Mesendoderm (in vitro differentiated cells): ENCODE measurements around the gene SC5D.

ENCODE experiments used
- DNase-seq: peaks from one replicate; pipeline ENCODE4 v3.0.0; 2013
- H2AK5ac ChIP-seq: 2 replicates; pipeline ENCODE4 v1.6.1; 2013; ENCODE audit warnings: low read length, inconsistent platforms
- H2BK120ac ChIP-seq: 2 replicates; pipeline ENCODE4 v1.6.1; 2013; ENCODE audit warnings: low read depth, mild to moderate bottlenecking, low read length, moderate library complexity, mixed read lengths
- H2BK15ac ChIP-seq: replicated peaks from 2 replicates; pipeline ENCODE4 v1.6.1; 2013; ENCODE audit warnings: low read depth, mild to moderate bottlenecking, moderate library complexity
- H2BK5ac ChIP-seq: 2 replicates; pipeline ENCODE4 v1.6.1; 2013; ENCODE audit warnings: low read length, inconsistent platforms
- H3K18ac ChIP-seq: 2 replicates; pipeline ENCODE4 v1.6.1; 2013; ENCODE audit warnings: mild to moderate bottlenecking, low read length, mixed read lengths
- H3K23ac ChIP-seq: one replicate; pipeline ENCODE4 v1.6.1; 2013; ENCODE audit warnings: low read length
- H3K27ac ChIP-seq: 2 replicates; pipeline ENCODE4 v1.5.1; 2013; ENCODE audit warnings: low read depth, mild to moderate bottlenecking, inconsistent platforms, low read length, moderate library complexity
- H3K27me3 ChIP-seq: 2 replicates; pipeline ENCODE4 v1.6.1; 2013; ENCODE audit warnings: low read length, control low read depth, mild to moderate bottlenecking, inconsistent platforms; ENCODE audit not compliant: insufficient read depth, poor library complexity
- H3K36me3 ChIP-seq: 2 replicates; pipeline ENCODE4 v1.6.1; 2013; ENCODE audit warnings: low read length, inconsistent platforms; ENCODE audit not compliant: control insufficient read depth, insufficient read depth
- H3K4ac ChIP-seq: one replicate; pipeline ENCODE4 v1.6.1; 2013; ENCODE audit warnings: low read depth, mild to moderate bottlenecking, low read length, moderate library complexity
- H3K4me1 ChIP-seq: 2 replicates; pipeline ENCODE4 v1.6.1; 2013; ENCODE audit warnings: low read depth, low read length, inconsistent platforms; ENCODE audit not compliant: control insufficient read depth
- H3K4me2 ChIP-seq: 2 replicates; pipeline ENCODE4 v1.6.1; 2013; ENCODE audit warnings: low read length
- H3K4me3 ChIP-seq: 2 replicates; pipeline ENCODE4 v1.5.1; 2013; ENCODE audit warnings: mild to moderate bottlenecking, low read length
- H3K56ac ChIP-seq: one replicate; pipeline ENCODE4 v1.6.1; 2013; ENCODE audit warnings: low read length
- H3K79me1 ChIP-seq: 2 replicates; pipeline ENCODE4 v1.6.1; 2013; ENCODE audit warnings: low read length, inconsistent platforms
- H3K79me2 ChIP-seq: 2 replicates; pipeline ENCODE4 v1.6.1; 2013; ENCODE audit warnings: mild to moderate bottlenecking, low read length; ENCODE audit not compliant: control insufficient read depth, insufficient read depth
- H3K9ac ChIP-seq: 2 replicates; pipeline ENCODE4 v1.6.1; 2013; ENCODE audit warnings: low read length, inconsistent platforms
- H4K5ac ChIP-seq: one replicate; pipeline ENCODE4 v1.6.1; 2013; ENCODE audit warnings: low read length
- H4K8ac ChIP-seq: one replicate; pipeline ENCODE4 v1.6.1; 2013; ENCODE audit warnings: low read depth, mild to moderate bottlenecking, control low read depth, low read length, moderate library complexity
- WGBS: extraction: QIAGEN DNeasy Blood & Tissue Kit; methylation state at CpG from one replicate; pipeline ENCODE4 v1.1.7; 2013; ENCODE audit warnings: low lambda C conversion rate, missing lambda C conversion rate; ENCODE audit not compliant: insufficient coverage; ENCODE audit errors: extremely low coverage; 5-methylcytosine and 5-hydroxymethylcytosine counted together

SC5D gene

DNA sequence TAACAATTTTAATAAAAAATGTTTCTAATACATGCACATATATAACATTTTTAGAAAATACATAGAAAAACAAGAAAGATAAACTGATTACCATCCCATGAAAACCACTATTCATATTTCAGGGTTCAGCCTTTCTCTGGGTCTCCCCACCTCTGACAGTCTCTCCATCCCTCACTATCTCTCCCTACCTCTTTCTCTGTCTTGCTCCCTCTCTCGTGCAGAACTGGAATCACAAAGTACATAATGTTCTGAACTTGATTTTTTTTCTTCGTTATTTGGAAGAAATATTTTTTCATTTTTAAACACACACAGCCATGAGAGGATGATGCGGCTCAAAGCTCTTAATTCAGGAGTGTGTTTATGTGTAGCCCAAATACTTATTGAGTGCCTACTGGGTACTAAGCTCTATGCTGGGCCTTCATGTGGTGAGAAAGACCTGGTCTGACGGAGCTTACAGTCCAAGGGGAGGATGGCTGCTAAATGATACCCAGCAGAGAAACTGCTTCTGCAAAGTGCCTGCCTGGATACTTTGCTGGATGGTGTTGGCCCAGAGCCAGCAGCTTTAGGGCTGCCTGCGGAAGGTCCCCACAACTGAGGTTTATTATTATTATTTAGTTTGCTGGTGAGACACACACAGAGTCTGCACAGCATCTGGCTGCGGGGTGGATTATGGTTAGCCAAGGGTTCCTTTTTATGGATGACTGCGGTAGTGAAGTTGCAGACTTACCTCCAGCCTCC is 42.6 kb downstream of the SC5D start:
- no peaks in the 10 kb centered on the region for H3K79me2 ChIP-seq
- H4K5ac ChIP-seq, result no peak overlapping the region
- no CpG with 5 or more reads among the region's 7 CpGs for WGBS
- no peak overlapping the region for H3K27ac ChIP-seq
- H3K9ac ChIP-seq, result no peak overlapping the region
- no peak overlapping the region for H2AK5ac ChIP-seq
- H3K56ac ChIP-seq, result no peak overlapping the region
- no peak overlapping the region for H3K23ac ChIP-seq
- no peak overlapping the region for H3K18ac ChIP-seq
- no peaks in the 10 kb centered on the region for H3K36me3 ChIP-seq
- H3K79me1 ChIP-seq, result no peaks in the 10 kb centered on the region
- no peak overlapping the region for H2BK15ac ChIP-seq
- H3K4me3 ChIP-seq, result no peak overlapping the region
- H3K4ac ChIP-seq, result no peak overlapping the region
- no peak overlapping the region for H2BK5ac ChIP-seq
- DNase-seq, result no peak
- H2BK120ac ChIP-seq, result no peak overlapping the region
- H4K8ac ChIP-seq, result no peak overlapping the region
- no peak overlapping the region for H3K4me2 ChIP-seq
- H3K27me3 ChIP-seq, result no peaks in the 10 kb centered on the region
- H3K4me1 ChIP-seq, result no peaks in the 10 kb centered on the region

- Histone ChIP-seq H3K23ac (no peak overlapping the region), H3K79me2 (no peaks in the 10 kb centered on the region), H2BK5ac (no peak overlapping the region), H3K56ac (no peak overlapping the region), H3K27me3 (no peaks in the 10 kb centered on the region), H3K27ac (no peak overlapping the region), H4K5ac (no peak overlapping the region), H3K9ac (no peak overlapping the region), H2BK120ac (no peak overlapping the region), H3K4ac (no peak overlapping the region), H3K4me1 (no peaks in the 10 kb centered on the region), H3K79me1 (no peaks in the 10 kb centered on the region), H3K4me3 (no peak overlapping the region), H2AK5ac (no peak overlapping the region), H2BK15ac (no peak overlapping the region), H4K8ac (no peak overlapping the region), H3K18ac (no peak overlapping the region), H3K4me2 (no peak overlapping the region), H3K36me3 (no peaks in the 10 kb centered on the region)
- no peak for DNase-seq
- no CpG with 5 or more reads among the region's 6 CpGs for WGBS
These were observed 43.8 kb downstream of the SC5D start for GRCh38 chr11:121336279-121336937.

DNA sequence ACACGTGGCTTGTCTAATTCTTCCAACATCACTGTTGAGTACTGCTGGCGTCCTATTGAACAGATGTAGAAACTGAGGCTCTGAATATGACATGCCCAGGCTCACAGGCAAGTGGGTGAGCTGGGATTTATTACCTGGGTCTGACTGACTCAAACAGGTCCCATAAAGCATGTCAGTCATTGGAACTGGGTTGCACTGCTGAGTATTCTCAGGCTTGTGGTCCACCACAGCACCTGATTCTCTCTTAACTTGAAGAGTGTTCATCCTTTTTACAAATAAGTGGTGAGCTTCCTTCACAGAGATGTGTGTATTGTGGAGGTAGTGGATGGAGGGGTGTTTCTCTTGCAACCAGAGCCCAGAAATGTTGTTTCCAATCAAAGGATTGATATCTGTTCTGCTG is 44.5 kb downstream of the SC5D start:
- WGBS, result no CpG with 5 or more reads among the region's 2 CpGs
- H3K79me2 ChIP-seq, result no peaks in the 10 kb centered on the region
- H3K4me3 ChIP-seq, result no peak overlapping the region
- H3K79me1 ChIP-seq, result no peaks in the 10 kb centered on the region
- H4K8ac ChIP-seq, result no peak overlapping the region
- no peak overlapping the region for H2BK120ac ChIP-seq
- H3K4me1 ChIP-seq, result no peaks in the 10 kb centered on the region
- no peak overlapping the region for H2BK5ac ChIP-seq
- no peak overlapping the region for H3K18ac ChIP-seq
- no peak overlapping the region for H4K5ac ChIP-seq
- DNase-seq, result no peak
- H3K56ac ChIP-seq, result no peak overlapping the region
- H2AK5ac ChIP-seq, result no peak overlapping the region
- no peaks in the 10 kb centered on the region for H3K36me3 ChIP-seq
- no peak overlapping the region for H3K9ac ChIP-seq
- H3K27ac ChIP-seq, result no peak overlapping the region
- H3K4me2 ChIP-seq, result no peak overlapping the region
- no peak overlapping the region for H2BK15ac ChIP-seq
- H3K23ac ChIP-seq, result no peak overlapping the region
- H3K27me3 ChIP-seq, result no peaks in the 10 kb centered on the region
- H3K4ac ChIP-seq, result no peak overlapping the region

GRCh38 chr11:121337740-121338272 is 45.2 kb downstream of the SC5D start:
- no peaks in the 10 kb centered on the region for H3K79me2 ChIP-seq
- H2BK120ac ChIP-seq, result no peak overlapping the region
- no CpG with 5 or more reads among the region's 6 CpGs for WGBS
- H3K18ac ChIP-seq, result no peak overlapping the region
- no peaks in the 10 kb centered on the region for H3K79me1 ChIP-seq
- no peaks in the 10 kb centered on the region for H3K4me1 ChIP-seq
- H3K56ac ChIP-seq, result no peak overlapping the region
- no peak for DNase-seq
- no peak overlapping the region for H2AK5ac ChIP-seq
- no peaks in the 10 kb centered on the region for H3K36me3 ChIP-seq
- no peak overlapping the region for H3K23ac ChIP-seq
- no peak overlapping the region for H3K4me3 ChIP-seq
- no peaks in the 10 kb centered on the region for H3K27me3 ChIP-seq
- no peak overlapping the region for H2BK15ac ChIP-seq
- H4K5ac ChIP-seq, result no peak overlapping the region
- H2BK5ac ChIP-seq, result no peak overlapping the region
- H4K8ac ChIP-seq, result no peak overlapping the region
- no peak overlapping the region for H3K4ac ChIP-seq
- no peak overlapping the region for H3K4me2 ChIP-seq
- no peak overlapping the region for H3K9ac ChIP-seq
- H3K27ac ChIP-seq, result no peak overlapping the region

GRCh38 chr11:121338536-121338935 is 46.0 kb downstream of the SC5D start:
- H3K4me2 ChIP-seq, result no peak overlapping the region
- DNase-seq, result no peak
- no peak overlapping the region for H2BK5ac ChIP-seq
- no peak overlapping the region for H2BK15ac ChIP-seq
- H4K8ac ChIP-seq, result no peak overlapping the region
- no CpG with 5 or more reads among the region's 11 CpGs for WGBS
- no peak overlapping the region for H4K5ac ChIP-seq
- H3K23ac ChIP-seq, result no peak overlapping the region
- H3K4me1 ChIP-seq, result no peaks in the 10 kb centered on the region
- no peaks in the 10 kb centered on the region for H3K36me3 ChIP-seq
- no peaks in the 10 kb centered on the region for H3K79me1 ChIP-seq
- H3K4me3 ChIP-seq, result no peak overlapping the region
- H3K56ac ChIP-seq, result no peak overlapping the region
- H3K27me3 ChIP-seq, result no peaks in the 10 kb centered on the region
- no peaks in the 10 kb centered on the region for H3K79me2 ChIP-seq
- no peak overlapping the region for H2BK120ac ChIP-seq
- no peak overlapping the region for H3K27ac ChIP-seq
- H3K9ac ChIP-seq, result no peak overlapping the region
- no peak overlapping the region for H3K4ac ChIP-seq
- H2AK5ac ChIP-seq, result no peak overlapping the region
- no peak overlapping the region for H3K18ac ChIP-seq
